Gastrocnemius medialis (tissue), 4 donors: ENCODE data around the gene ITPR2. TPM values are rescaled to one million over a fixed set of nuclear protein-coding genes. Genes with fewer than 3 reads are reported as not detected.

ENCODE experiments used
- ATAC-seq, 2 donors: fragments of 150-250 bp; one replicate each; pipeline ENCODE4 v1.9.1; 2016
- DNase-seq, 2 donors: peaks; one replicate each; pipeline ENCODE4 v3.0.0-alpha.2; 2019
- H3K27ac ChIP-seq, 4 donors: fragments of 200-600 bp; sonication (generic); 1 replicate in 1 of 4; 2 replicates in 3 of 4; pipeline ENCODE4 v1.5.1; 2016 to 2018; ENCODE audit warnings: mild to moderate bottlenecking in 2 of 4, moderate library complexity in 1 of 4
- H3K27me3 ChIP-seq, 3 donors: fragments of 200-600 bp; sonication (generic) in 2 of 3; 1 replicate in 1 of 3; 2 replicates in 2 of 3; pipeline versions ENCODE4 v1.5.1 to v1.6.0; 2016 to 2019; ENCODE audit warnings: mild to moderate bottlenecking in 1 of 3, moderate library complexity in 1 of 3
- H3K36me3 ChIP-seq, 2 donors: fragments of 200-600 bp; sonication (generic) in 1 of 2; one replicate each; pipeline ENCODE4 v1.5.1; 2017 to 2018
- H3K4me1 ChIP-seq, 2 donors: fragments of 200-600 bp; sonication (generic) in 1 of 2; one replicate each; pipeline ENCODE4 v1.5.1; 2016 to 2017; ENCODE audit warnings: mild to moderate bottlenecking in 2 of 2
- H3K4me3 ChIP-seq, 4 donors: fragments of 200-600 bp; sonication (generic) in 3 of 4; 1 replicate in 1 of 4; 2 replicates in 3 of 4; pipeline ENCODE4 v1.5.1; 2016 to 2019; ENCODE audit warnings: mild to moderate bottlenecking in 2 of 4
- H3K9me3 ChIP-seq, 3 donors: fragments of 200-600 bp; sonication (generic) in 2 of 3; 1 replicate in 1 of 3; 2 replicates in 2 of 3; pipeline ENCODE4 v1.5.1; 2016 to 2019
- POLR2A ChIP-seq, 2 donors: fragments of 450-650 bp; IDR thresholded peaks; one replicate each; pipeline ENCODE4 v1.6.1; 2017; ENCODE audit warnings: antibody characterized with exemption in 2 of 2, mild to moderate bottlenecking in 2 of 2, moderate library complexity in 2 of 2
- in situ Hi-C, 4 donors: fragments of 200-750 bp; cut with MboI; loops; one replicate each; pipeline versions ENCODE4 v1.15.0 to v1.8.0; 2017; ENCODE audit warnings: low sequenced_read_pairs in 4 of 4
- intact Hi-C: fragments of 100-400 bp; cut with DNase I; formaldehyde crosslinking; loops from one replicate; pipeline ENCODE4 v1.15.1; 2023; ENCODE audit warnings: low total_unique reads
- total RNA-seq, 4 donors: library from RNA; depleted of rRNA; stranded (reverse); fragments of >200 nt; gene quantifications; one replicate each; pipeline versions ENCODE4 v1.1.0 to v1.2.3, GENCODE V29; 2016
- TF ChIP-seq, protein P1 (sequence below), 5 experiments: fragments of 450-650 bp in 3 of 5; fragments of 200-600 bp in 2 of 5; sonication (generic) in 2 of 5; IDR thresholded peaks in 4 of 5; conservative IDR thresholded peaks in 1 of 5; 1 replicate in 4 of 5; 2 replicates in 1 of 5; pipeline ENCODE4 v1.5.1; 2016 to 2019; ENCODE audit warnings: antibody characterized with exemption in 5 of 5, mild to moderate bottlenecking in 3 of 5, moderate library complexity in 3 of 5

The ITPR2 gene
- total RNA-seq, 4 donors from 2014 or later, result 3.8 to 23.8 (median 4.1) TPM

DNA sequence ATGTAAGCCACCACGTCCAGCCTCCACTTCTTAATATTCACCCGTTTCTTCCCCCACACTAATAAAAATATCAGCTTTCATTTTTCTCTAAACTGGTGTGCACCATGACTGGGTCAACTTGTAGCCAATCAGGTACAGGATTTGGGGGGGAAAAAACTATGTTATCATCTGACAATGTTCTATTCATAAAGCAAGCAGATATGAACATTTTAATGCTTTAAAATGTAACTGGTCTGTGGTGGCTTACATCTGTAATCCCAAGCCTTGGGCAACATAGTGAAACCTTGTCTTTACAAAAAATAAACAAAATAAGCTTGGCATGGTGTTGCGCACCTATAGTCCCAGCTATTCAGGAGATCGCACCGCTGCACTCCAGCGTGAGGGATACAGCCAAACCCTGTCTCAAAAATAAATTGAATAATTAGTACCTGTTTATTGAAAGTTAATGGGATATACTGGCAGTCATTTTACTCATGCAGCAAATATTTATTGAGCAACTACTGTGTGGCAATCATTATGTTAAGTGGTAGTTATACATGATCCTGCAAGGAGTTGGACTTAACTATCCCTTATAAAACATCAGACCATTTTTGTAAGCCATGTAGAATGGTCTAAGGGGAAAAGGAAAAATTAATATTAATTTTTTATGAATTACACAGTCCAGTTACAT lies 15.3 kb upstream of the ITPR2 start:
- Histone ChIP-seq H3K27me3 (no peaks in the 10 kb centered on the region), H3K4me3 (no peak overlapping the region), H3K27ac (no peak overlapping the region), H3K36me3 (no peaks in the 10 kb centered on the region), H3K4me1 (peaks cover 3 to 4% of the 10 kb centered on the region in 2 donors), H3K9me3 (no peaks in the 10 kb centered on the region)
- in situ Hi-C loops (no loop called here), intact Hi-C loops (no loop called here)
- no peak for TF ChIP-seq POLR2A (IDR thresholded peaks at IDR 0.05)
- TF ChIP-seq, protein P1, sequence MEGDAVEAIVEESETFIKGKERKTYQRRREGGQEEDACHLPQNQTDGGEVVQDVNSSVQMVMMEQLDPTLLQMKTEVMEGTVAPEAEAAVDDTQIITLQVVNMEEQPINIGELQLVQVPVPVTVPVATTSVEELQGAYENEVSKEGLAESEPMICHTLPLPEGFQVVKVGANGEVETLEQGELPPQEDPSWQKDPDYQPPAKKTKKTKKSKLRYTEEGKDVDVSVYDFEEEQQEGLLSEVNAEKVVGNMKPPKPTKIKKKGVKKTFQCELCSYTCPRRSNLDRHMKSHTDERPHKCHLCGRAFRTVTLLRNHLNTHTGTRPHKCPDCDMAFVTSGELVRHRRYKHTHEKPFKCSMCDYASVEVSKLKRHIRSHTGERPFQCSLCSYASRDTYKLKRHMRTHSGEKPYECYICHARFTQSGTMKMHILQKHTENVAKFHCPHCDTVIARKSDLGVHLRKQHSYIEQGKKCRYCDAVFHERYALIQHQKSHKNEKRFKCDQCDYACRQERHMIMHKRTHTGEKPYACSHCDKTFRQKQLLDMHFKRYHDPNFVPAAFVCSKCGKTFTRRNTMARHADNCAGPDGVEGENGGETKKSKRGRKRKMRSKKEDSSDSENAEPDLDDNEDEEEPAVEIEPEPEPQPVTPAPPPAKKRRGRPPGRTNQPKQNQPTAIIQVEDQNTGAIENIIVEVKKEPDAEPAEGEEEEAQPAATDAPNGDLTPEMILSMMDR (IDR thresholded peaks at IDR 0.05 in 4 of 5, conservative IDR thresholded peaks at IDR 0.05 in 1 of 5), result no peak
- DNase-seq (no peak), ATAC-seq (no peak)

GRCh38 chr12:26847431-26847830 lies 14.4 kb upstream of the ITPR2 start:
- in situ Hi-C loops (no loop called here), intact Hi-C loops (no loop called here)
- no peak overlapping the region for H3K27ac ChIP-seq
- no peaks in the 10 kb centered on the region for H3K27me3 ChIP-seq
- peaks cover 3 to 4% of the 10 kb centered on the region in 2 donors for H3K4me1 ChIP-seq
- no peaks in the 10 kb centered on the region for H3K36me3 ChIP-seq
- TF ChIP-seq POLR2A (IDR thresholded peaks at IDR 0.05), result no peak
- TF ChIP-seq, protein P1 (IDR thresholded peaks at IDR 0.05 in 4 of 5, conservative IDR thresholded peaks at IDR 0.05 in 1 of 5), result no peak
- H3K9me3 ChIP-seq, result no peaks in the 10 kb centered on the region
- no peak overlapping the region for H3K4me3 ChIP-seq
- DNase-seq (no peak), ATAC-seq (no peak)

GRCh38 chr12:26846416-26846815 lies 13.4 kb upstream of the ITPR2 start:
- intact Hi-C loops, result loop anchor here (1.0 kb wide), 1 partner anchor 13 kb away; the partner anchor contains the start of gene ITPR2

DNA sequence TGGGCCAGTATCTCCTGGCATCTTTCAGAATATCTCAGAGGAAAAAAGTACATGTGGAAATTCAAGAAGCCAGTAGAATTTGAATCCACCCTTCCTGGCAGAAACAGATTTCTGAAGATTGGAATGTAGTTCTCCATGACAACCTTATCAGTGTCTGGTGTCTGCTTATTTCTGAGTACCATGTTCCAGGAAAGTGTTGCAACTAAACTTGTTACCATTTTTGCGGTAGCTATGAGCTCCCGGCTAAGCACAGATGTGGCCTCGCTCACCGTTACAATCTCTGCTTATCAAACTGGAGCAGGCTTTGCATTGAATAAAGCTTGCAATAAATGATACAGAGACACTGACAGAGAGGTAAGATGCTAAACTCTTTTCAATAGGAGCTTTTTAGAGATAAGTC lies 13.0 kb upstream of the ITPR2 start:
- H3K4me3 ChIP-seq, result no peak overlapping the region
- H3K9me3 ChIP-seq, result no peaks in the 10 kb centered on the region
- intact Hi-C loops (loop anchor here (1.0 kb wide), 1 partner anchor 13 kb away; the partner anchor contains the start of gene ITPR2), in situ Hi-C loops (no loop called here)
- no peak overlapping the region for H3K27ac ChIP-seq
- DNase-seq (no peak), ATAC-seq (peak; percentile 30 to 52)
- H3K36me3 ChIP-seq, result no peaks in the 10 kb centered on the region
- no peak for TF ChIP-seq POLR2A (IDR thresholded peaks at IDR 0.05)
- TF ChIP-seq, protein P1 (IDR thresholded peaks at IDR 0.05 in 4 of 5, conservative IDR thresholded peaks at IDR 0.05 in 1 of 5), result no peak
- H3K27me3 ChIP-seq, result no peaks in the 10 kb centered on the region
- H3K4me1 ChIP-seq, result peaks cover 3 to 4% of the 10 kb centered on the region in 2 donors

More at GRCh38 chr12:26846416-26846815, 13.4 kb upstream of the ITPR2 start:
- H3K4me1 ChIP-seq, result peaks cover 3 to 4% of the 10 kb centered on the region in 2 donors
- H3K9me3 ChIP-seq, result no peaks in the 10 kb centered on the region
- H3K27ac ChIP-seq, result no peak overlapping the region
- H3K4me3 ChIP-seq, result no peak overlapping the region
- no peaks in the 10 kb centered on the region for H3K27me3 ChIP-seq
- TF ChIP-seq, protein P1 (IDR thresholded peaks at IDR 0.05 in 4 of 5, conservative IDR thresholded peaks at IDR 0.05 in 1 of 5), result no peak
- TF ChIP-seq POLR2A (IDR thresholded peaks at IDR 0.05), result no peak
- in situ Hi-C loops, result no loop called here
- no peak for ATAC-seq
- DNase-seq, result no peak
- no peaks in the 10 kb centered on the region for H3K36me3 ChIP-seq
